ENCODE data around the gene HOXD10.

HOXD10 gene

GRCh38 chr2:176121190-176122051 lies 4.8 kb downstream of the HOXD10 start:
- Histone ChIP-seq H3K4me3 (ENCODE audit: severe bottlenecking) (no peak overlapping the region), H3K4me1 (ENCODE audit: insufficient read depth, poor library complexity, severe bottlenecking) (no peaks in the 10 kb centered on the region), H3K36me3 (ENCODE audit: low read depth) (peaks cover 34% of the 10 kb centered on the region), H3K9me3 (ENCODE audit: severe bottlenecking) (no peaks in the 10 kb centered on the region), H3K27ac (ENCODE audit: poor library complexity, severe bottlenecking) (no peak overlapping the region), H3K27me3 (ENCODE audit: insufficient read depth, poor library complexity, severe bottlenecking) (no peaks in the 10 kb centered on the region)
- TF ChIP-seq CTCF (IDR thresholded peaks at IDR 0.05; ENCODE audit: poor library complexity, severe bottlenecking), result no peak
- ATAC-seq (ENCODE audit: low read depth) (no peak), DNase-seq (ENCODE audit: low spot score) (no peak)

- no peak for TF ChIP-seq CTCF (IDR thresholded peaks at IDR 0.05; ENCODE audit: poor library complexity, severe bottlenecking)
- no peaks in the 10 kb centered on the region for H3K9me3 ChIP-seq (ENCODE audit: severe bottlenecking)
- DNase-seq (ENCODE audit: low spot score), result no peak
Observed at GRCh38 chr2:176122052-176122682, 5.6 kb downstream of the HOXD10 start.

DNA sequence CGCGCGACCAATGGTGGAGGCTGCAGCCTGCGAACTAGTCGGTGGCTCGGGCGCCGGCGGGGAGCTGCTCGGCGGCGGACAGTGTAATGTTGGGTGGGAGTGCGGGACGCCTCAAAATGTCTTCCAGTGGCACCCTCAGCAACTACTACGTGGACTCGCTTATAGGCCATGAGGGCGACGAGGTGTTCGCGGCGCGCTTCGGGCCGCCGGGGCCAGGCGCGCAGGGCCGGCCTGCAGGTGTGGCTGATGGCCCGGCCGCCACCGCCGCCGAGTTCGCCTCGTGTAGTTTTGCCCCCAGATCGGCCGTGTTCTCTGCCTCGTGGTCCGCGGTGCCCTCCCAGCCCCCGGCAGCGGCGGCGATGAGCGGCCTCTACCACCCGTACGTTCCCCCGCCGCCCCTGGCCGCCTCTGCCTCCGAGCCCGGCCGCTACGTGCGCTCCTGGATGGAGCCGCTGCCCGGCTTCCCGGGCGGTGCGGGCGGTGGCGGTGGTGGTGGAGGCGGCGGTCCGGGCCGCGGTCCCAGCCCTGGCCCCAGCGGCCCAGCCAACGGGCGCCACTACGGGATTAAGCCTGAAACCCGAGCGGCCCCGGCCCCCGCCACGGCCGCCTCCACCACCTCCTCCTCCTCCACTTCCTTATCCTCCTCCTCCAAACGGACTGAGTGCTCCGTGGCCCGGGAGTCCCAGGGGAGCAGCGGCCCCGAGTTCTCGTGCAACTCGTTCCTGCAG lies 6.3 kb downstream of the HOXD10 start, which contains the start of gene HOXD9:
Gene HOXD9, plus strand, starts transcription at position 37 of the 728 bp plus-strand sequence. Its CDS starts 50 bp downstream, at position 87.
- Histone ChIP-seq H3K9me3 (ENCODE audit: severe bottlenecking) (no peaks in the 10 kb centered on the region), H3K27me3 (ENCODE audit: insufficient read depth, poor library complexity, severe bottlenecking) (no peaks in the 10 kb centered on the region), H3K27ac (ENCODE audit: poor library complexity, severe bottlenecking) (no peak within 1 kb of the TSS), H3K36me3 (ENCODE audit: low read depth) (peaks cover 22% of the 10 kb centered on the region), H3K4me3 (ENCODE audit: severe bottlenecking) (no peak within 1 kb of the TSS), H3K4me1 (ENCODE audit: insufficient read depth, poor library complexity, severe bottlenecking) (peaks cover 5% of the 10 kb centered on the region)
- no peak for TF ChIP-seq CTCF (IDR thresholded peaks at IDR 0.05; ENCODE audit: poor library complexity, severe bottlenecking)
- ATAC-seq (ENCODE audit: low read depth) (no peak), DNase-seq (ENCODE audit: low spot score) (no peak)

More at GRCh38 chr2:176122052-176122682, 5.6 kb downstream of the HOXD10 start:
- peaks cover 29% of the 10 kb centered on the region for H3K36me3 ChIP-seq (ENCODE audit: low read depth)
- H3K4me1 ChIP-seq (ENCODE audit: insufficient read depth, poor library complexity, severe bottlenecking), result peaks cover 3% of the 10 kb centered on the region
- ATAC-seq (ENCODE audit: low read depth), result no peak
- H3K4me3 ChIP-seq (ENCODE audit: severe bottlenecking), result no peak overlapping the region
- H3K27me3 ChIP-seq (ENCODE audit: insufficient read depth, poor library complexity, severe bottlenecking), result no peaks in the 10 kb centered on the region
- no peak overlapping the region for H3K27ac ChIP-seq (ENCODE audit: poor library complexity, severe bottlenecking)

DNA sequence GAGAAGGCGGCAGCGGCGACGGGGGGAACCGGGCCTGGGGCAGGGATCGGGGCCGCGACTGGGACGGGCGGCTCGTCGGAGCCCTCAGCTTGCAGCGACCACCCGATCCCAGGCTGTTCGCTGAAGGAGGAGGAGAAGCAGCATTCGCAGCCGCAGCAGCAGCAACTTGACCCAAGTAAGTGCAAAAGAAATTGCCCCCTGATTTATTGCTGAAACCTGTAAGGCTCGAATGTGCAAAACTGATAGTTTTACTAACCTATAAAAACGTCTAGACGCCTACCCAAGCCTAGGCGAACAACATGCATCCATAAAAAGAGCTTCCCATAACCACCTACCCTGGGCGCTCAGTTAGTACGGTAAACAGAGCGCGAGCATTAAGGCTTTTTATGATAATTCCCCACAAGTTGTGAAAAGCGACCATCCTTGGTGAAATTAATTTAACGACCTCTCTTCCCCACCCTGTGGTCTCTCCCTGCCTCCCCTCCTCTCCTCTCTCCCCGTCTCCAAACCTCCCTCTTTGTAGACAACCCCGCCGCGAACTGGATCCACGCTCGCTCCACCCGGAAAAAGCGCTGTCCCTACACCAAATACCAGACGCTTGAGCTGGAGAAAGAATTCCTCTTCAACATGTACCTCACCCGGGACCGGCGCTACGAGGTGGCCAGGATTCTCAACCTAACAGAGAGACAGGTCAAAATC lies 7.0 kb downstream of the HOXD10 start:
- TF ChIP-seq CTCF (IDR thresholded peaks at IDR 0.05; ENCODE audit: poor library complexity, severe bottlenecking), result no peak
- peaks cover 5% of the 10 kb centered on the region for H3K4me1 ChIP-seq (ENCODE audit: insufficient read depth, poor library complexity, severe bottlenecking)
- ATAC-seq (ENCODE audit: low read depth), result no peak
- DNase-seq (ENCODE audit: low spot score), result no peak
- H3K9me3 ChIP-seq (ENCODE audit: severe bottlenecking), result no peaks in the 10 kb centered on the region
- H3K27me3 ChIP-seq (ENCODE audit: insufficient read depth, poor library complexity, severe bottlenecking), result no peaks in the 10 kb centered on the region
- no peak overlapping the region for H3K4me3 ChIP-seq (ENCODE audit: severe bottlenecking)
- H3K27ac ChIP-seq (ENCODE audit: poor library complexity, severe bottlenecking), result no peak overlapping the region
- H3K36me3 ChIP-seq (ENCODE audit: low read depth), result peaks cover 17% of the 10 kb centered on the region

Data from RWPE2 (cell line).